NCI-H1436 (cell line): Measurements from ENCODE around the gene UXS1.
"Not testable (repeated sequence)": the region's sequence is repeated elsewhere in the genome, so short reads cannot be mapped to it uniquely, and the experiment has no call there.

Experiments
- DNase-seq: peaks from one replicate; lab custom pipeline; 2025; lab: John Stamatoyannopoulos, UW

UXS1 gene

GRCh38 chr2:106193977-106194778 lies at the start of gene UXS1:
Gene UXS1 (minus strand): TSS chr2:106194301. CDS start chr2:106194241, 60 bp downstream.
- peak; percentile 95 for DNase-seq

- DNase-seq, result not testable (repeated sequence)
These were observed 45.4 kb upstream of the UXS1 start for GRCh38 chr2:106239491-106239890.

GRCh38 chr2:106235392-106235791 lies 41.3 kb upstream of the UXS1 start:
- DNase-seq, result not testable (repeated sequence)

GRCh38 chr2:106233350-106233706 lies 39.2 kb upstream of the UXS1 start:
- DNase-seq, result no peak

- DNase-seq, result no peak
These were observed 38.7 kb upstream of the UXS1 start for GRCh38 chr2:106232638-106233349.

GRCh38 chr2:106223347-106223746 lies 29.2 kb upstream of the UXS1 start:
- DNase-seq, result no peak

- not testable (repeated sequence) for DNase-seq
These were observed 28.0 kb upstream of the UXS1 start for GRCh38 chr2:106222057-106222456.

- no peak for DNase-seq
These were observed 25.7 kb upstream of the UXS1 start for GRCh38 chr2:106219813-106220212.

GRCh38 chr2:106219157-106219556 lies 25.1 kb upstream of the UXS1 start:
- DNase-seq, result not testable (repeated sequence)

- no peak for DNase-seq
These were observed 14.8 kb upstream of the UXS1 start for GRCh38 chr2:106208874-106209273.

GRCh38 chr2:106208399-106208798 lies 14.3 kb upstream of the UXS1 start:
- DNase-seq, result no peak

GRCh38 chr2:106207246-106207645 lies 13.1 kb upstream of the UXS1 start:
- no peak for DNase-seq

- DNase-seq, result no peak
These were observed 11.4 kb upstream of the UXS1 start for GRCh38 chr2:106205488-106205887.

GRCh38 chr2:106204551-106204950 lies 10.4 kb upstream of the UXS1 start:
- DNase-seq, result not testable (repeated sequence)

GRCh38 chr2:106201661-106202060 lies 7.6 kb upstream of the UXS1 start:
- DNase-seq, result no peak

- DNase-seq, result no peak
These were observed 3.8 kb upstream of the UXS1 start for GRCh38 chr2:106197878-106198277.

GRCh38 chr2:106195981-106196380 lies 1.9 kb upstream of the UXS1 start:
- no peak for DNase-seq

GRCh38 chr2:106195456-106195855 lies 1.4 kb upstream of the UXS1 start:
- no peak for DNase-seq

- DNase-seq, result no peak
These were observed 468 bp downstream of the UXS1 start for GRCh38 chr2:106193690-106193976.

- peak; percentile 2 for DNase-seq
These were observed 1.1 kb downstream of the UXS1 start for GRCh38 chr2:106192752-106193689.

GRCh38 chr2:106191511-106192016 lies 2.5 kb downstream of the UXS1 start:
- no peak for DNase-seq

GRCh38 chr2:106189764-106190468 lies 4.2 kb downstream of the UXS1 start:
- no peak for DNase-seq
